C4-2B (cell line): Measurements from ENCODE around the gene ATP2A3.

Experiments used
- H3K27ac ChIP-seq: fragments of 450-650 bp; 2 replicates; pipeline ENCODE4 v1.5.1; 2017
- CTCF ChIP-seq: fragments of 450-650 bp; conservative IDR thresholded peaks from 2 replicates; pipeline ENCODE4 v1.5.1; 2017; ENCODE audit warnings: mild to moderate bottlenecking
- ZFX ChIP-seq: fragments of 450-650 bp; IDR thresholded peaks from 2 replicates; pipeline ENCODE4 v1.6.1; 2017

Gene ATP2A3

GRCh38 chr17:3946711-3947235, 17.5 kb downstream of the ATP2A3 start:
- no peak overlapping the region for H3K27ac ChIP-seq
- TF ChIP-seq CTCF (no peak), ZFX (no peak)

- no peak overlapping the region for H3K27ac ChIP-seq
- TF ChIP-seq CTCF (no peak), ZFX (no peak)
Observed at GRCh38 chr17:3944485-3945388, 19.5 kb downstream of the ATP2A3 start.

GRCh38 chr17:3943240-3943891, 20.9 kb downstream of the ATP2A3 start:
- TF ChIP-seq CTCF, result no peak
- no peak for TF ChIP-seq ZFX
- H3K27ac ChIP-seq, result no peak overlapping the region

DNA sequence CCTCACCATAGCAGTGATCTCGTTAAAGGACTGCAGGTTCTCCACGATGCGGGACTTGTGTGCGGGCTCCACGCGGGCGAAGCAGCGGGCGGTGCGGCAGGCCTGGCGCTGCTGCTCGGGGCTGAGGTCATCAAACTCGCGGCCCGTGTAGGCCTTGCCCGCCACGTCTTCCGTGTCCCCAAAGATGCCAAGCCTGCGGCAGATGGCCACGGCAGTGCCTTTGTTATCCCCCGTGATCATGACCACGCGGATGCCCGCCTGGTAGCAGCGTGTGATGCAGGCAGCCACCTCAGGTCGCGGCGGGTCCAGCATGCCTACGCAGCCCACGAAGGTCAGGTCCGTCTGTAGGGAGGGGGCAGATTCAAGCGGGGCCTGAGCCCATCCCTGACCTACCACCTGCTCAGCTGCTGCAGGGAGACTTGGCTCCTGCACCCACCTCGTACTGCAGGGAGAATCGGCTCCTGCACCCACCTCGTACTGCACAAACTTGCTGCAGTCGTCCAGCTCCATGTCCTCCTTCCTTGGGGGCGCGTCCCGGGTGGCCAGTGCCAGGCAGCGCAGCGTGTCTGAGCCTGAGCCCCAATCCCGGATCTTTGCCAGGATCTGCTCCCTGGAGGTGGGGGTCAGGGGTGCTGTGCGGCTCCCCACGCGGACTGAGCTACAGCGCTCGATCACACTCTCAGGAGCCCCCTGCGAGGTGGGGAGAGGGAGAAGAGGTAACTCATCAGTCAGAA, 23.1 kb downstream of the ATP2A3 start:
- no peak for TF ChIP-seq CTCF
- no peak for TF ChIP-seq ZFX
- H3K27ac ChIP-seq, result no peak overlapping the region

DNA sequence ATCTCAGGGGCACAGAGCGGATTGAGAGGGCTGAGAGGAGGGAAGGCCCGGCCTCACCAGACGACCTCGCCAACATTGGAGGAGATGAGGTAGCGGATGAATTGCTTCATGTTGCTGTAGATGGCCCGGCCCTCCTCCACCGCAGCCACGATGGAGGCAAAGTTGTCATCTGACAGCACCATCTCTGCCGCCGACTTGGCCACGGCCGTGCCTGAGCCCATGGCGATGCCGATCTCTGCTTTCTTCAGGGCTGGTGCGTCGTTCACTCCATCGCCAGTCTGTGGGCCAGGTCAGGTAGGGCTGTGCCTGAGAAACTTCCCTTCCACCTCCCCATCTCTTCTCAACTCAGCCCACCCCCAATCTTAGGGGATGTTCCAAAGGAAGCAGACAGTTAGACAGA, 26.9 kb downstream of the ATP2A3 start:
- TF ChIP-seq ZFX (no peak), CTCF (no peak)
- H3K27ac ChIP-seq, result no peak overlapping the region

DNA sequence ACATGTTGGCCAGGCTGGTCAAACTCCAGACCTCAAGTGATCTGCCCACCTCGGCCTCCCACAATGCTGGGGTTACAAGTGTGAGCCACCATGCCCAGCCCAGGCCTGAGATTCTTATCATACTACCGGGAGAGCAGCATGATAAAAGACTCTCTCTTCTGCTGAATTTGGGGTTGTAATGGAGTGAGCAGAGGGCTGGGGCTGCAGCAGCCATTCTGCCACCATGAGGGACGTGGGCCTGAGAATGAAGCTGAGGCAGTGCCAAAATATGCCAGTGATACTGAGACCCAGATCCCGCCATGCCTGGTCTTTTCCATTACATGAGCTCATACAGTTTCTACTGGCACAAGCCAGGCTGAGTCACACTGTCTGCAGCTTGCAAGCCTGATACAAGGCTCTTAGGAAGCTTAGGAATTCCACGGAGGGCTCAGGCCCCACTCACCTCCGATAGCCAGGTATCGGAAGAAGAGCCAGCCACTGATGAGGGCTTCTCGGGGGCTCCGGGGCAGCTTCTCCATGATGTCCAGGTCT, 28.3 kb downstream of the ATP2A3 start:
- TF ChIP-seq ZFX (no peak), CTCF (no peak)
- H3K27ac ChIP-seq, result no peak overlapping the region
